HEK293 (cell line): Measurements from ENCODE around the gene FAHD2A.

ENCODE experiments used
- CTCF ChIP-seq: fragments of 450-650 bp; formaldehyde crosslinking; IDR thresholded peaks from 2 replicates; pipeline ENCODE4 v1.5.1; 2016; ENCODE audit warnings: missing biosample characterization, missing genetic modification characterization
- ZNF510 ChIP-seq: fragments of 450-650 bp; formaldehyde crosslinking; IDR thresholded peaks from 2 replicates; pipeline ENCODE4 v1.5.1; 2018; ENCODE audit warnings: mild to moderate bottlenecking, missing genetic modification characterization, missing biosample characterization; ENCODE audit not compliant: insufficient replicate concordance
- ZNF555 ChIP-seq: fragments of 450-650 bp; formaldehyde crosslinking; conservative IDR thresholded peaks from 2 replicates; pipeline ENCODE4 v1.5.1; 2017; ENCODE audit warnings: missing biosample characterization, mild to moderate bottlenecking, missing genetic modification characterization, inconsistent platforms
- ZNF571 ChIP-seq: fragments of 450-650 bp; formaldehyde crosslinking; IDR thresholded peaks from 2 replicates; pipeline ENCODE4 v1.5.0; 2017; ENCODE audit warnings: missing biosample characterization, missing genetic modification characterization
- ZNF658 ChIP-seq: fragments of 450-650 bp; formaldehyde crosslinking; IDR thresholded peaks from 2 replicates; pipeline ENCODE4; 2016; ENCODE audit warnings: missing biosample characterization, missing genetic modification characterization

- TF ChIP-seq CTCF (no peak), ZNF658 (tag by site-specific recombination) (no peak), ZNF555 (tag by site-specific recombination) (no peak), ZNF571 (tag by site-specific recombination) (no peak), ZNF510 (tag by site-specific recombination) (no peak)
Observed at GRCh38 chr2:95382686-95383634, 19.5 kb upstream of the FAHD2A start.
